Astrocyte (in vitro differentiated cells and primary cell): ENCODE results near the gene GOSR2. TPM values are rescaled to one million over a fixed set of nuclear protein-coding genes. Genes with fewer than 3 reads are reported as not detected.

ENCODE experiments used
- DNase-seq: peaks from one replicate; pipeline ENCODE4 v3.0.0-alpha.2; 2010; ENCODE audit warnings: low read depth
- FAIRE-seq: peaks from 2 replicates; lab custom pipeline; 2011; peaks lifted over from hg19 to GRCh38; lab: Jason Lieb, UNC
- H2AFZ ChIP-seq: 2 replicates; pipeline ENCODE4 v1.6.0; 2012; ENCODE audit warnings: low read depth, low read length, inconsistent platforms
- H3K27ac ChIP-seq: 2 replicates; pipeline ENCODE4 v1.5.1; 2011; ENCODE audit warnings: low read depth, low read length, inconsistent platforms
- H3K27me3 ChIP-seq: 2 replicates; pipeline ENCODE4 v1.6.0; 2011; ENCODE audit warnings: low read length, inconsistent platforms; ENCODE audit not compliant: insufficient read depth
- H3K36me3 ChIP-seq: 2 replicates; pipeline ENCODE4 v1.5.1; 2011; ENCODE audit warnings: low read length, inconsistent platforms; ENCODE audit not compliant: insufficient read depth
- H3K4me1 ChIP-seq: 2 replicates; pipeline ENCODE4 v1.5.1; 2011; ENCODE audit warnings: low read length, inconsistent platforms; ENCODE audit not compliant: insufficient read depth
- H3K4me2 ChIP-seq: 2 replicates; pipeline ENCODE4 v1.6.0; 2012; ENCODE audit warnings: low read length, inconsistent platforms
- H3K4me3 ChIP-seq: 2 replicates; pipeline ENCODE4 v1.5.1; 2011; ENCODE audit warnings: low read depth, mild to moderate bottlenecking, low read length, inconsistent platforms; ENCODE audit not compliant: insufficient read depth
- H3K79me2 ChIP-seq: 2 replicates; pipeline ENCODE4 v1.6.0; 2012; ENCODE audit warnings: mild to moderate bottlenecking, low read length, inconsistent platforms; ENCODE audit not compliant: insufficient read depth
- H3K9ac ChIP-seq: 2 replicates; pipeline ENCODE4 v1.6.0; 2012; ENCODE audit warnings: mild to moderate bottlenecking, low read length, inconsistent platforms
- H3K9me3 ChIP-seq: 2 replicates; pipeline ENCODE4 v1.5.1; 2012; ENCODE audit warnings: low read depth, mild to moderate bottlenecking, low read length, inconsistent platforms; ENCODE audit not compliant: insufficient read depth
- H4K20me1 ChIP-seq: 2 replicates; pipeline ENCODE4 v1.6.0; 2012; ENCODE audit warnings: low read length, inconsistent platforms; ENCODE audit not compliant: insufficient read depth
- H3K27ac Mint-ChIP-seq: one replicate; pipeline ENCODE4 v1.8.0; 2021; ENCODE audit warnings: mild to moderate bottlenecking, mixed read lengths; ENCODE audit not compliant: unreplicated experiment
- H3K27me3 Mint-ChIP-seq: one replicate; pipeline ENCODE4 v1.8.0; 2021; ENCODE audit warnings: low read depth, mixed read lengths; ENCODE audit not compliant: unreplicated experiment
- H3K36me3 Mint-ChIP-seq: one replicate; pipeline ENCODE4 v1.8.0; 2021; ENCODE audit warnings: low read depth, mixed read lengths; ENCODE audit not compliant: unreplicated experiment
- H3K4me1 Mint-ChIP-seq: one replicate; pipeline ENCODE4 v1.8.0; 2021; ENCODE audit warnings: low read depth, mixed read lengths; ENCODE audit not compliant: unreplicated experiment
- H3K4me3 Mint-ChIP-seq: one replicate; pipeline ENCODE4 v1.8.0; 2021; ENCODE audit warnings: mild to moderate bottlenecking, moderate library complexity, mixed read lengths; ENCODE audit not compliant: unreplicated experiment
- H3K9me3 Mint-ChIP-seq: one replicate; pipeline ENCODE4 v1.8.0; 2021; ENCODE audit warnings: mild to moderate bottlenecking, mixed read lengths; ENCODE audit not compliant: unreplicated experiment
- CTCF ChIP-seq: IDR thresholded peaks from 2 replicates; pipeline ENCODE4 v1.5.1; 2011; ENCODE audit warnings: low read depth, mild to moderate bottlenecking, inconsistent platforms, low read length, moderate library complexity; ENCODE audit not compliant: insufficient read depth
- EZH2 ChIP-seq: IDR thresholded peaks from 2 replicates; pipeline ENCODE4 v1.6.1; 2012; ENCODE audit warnings: mild to moderate bottlenecking, low read length, inconsistent platforms; ENCODE audit not compliant: insufficient read depth
- total RNA-seq: library from RNA; stranded (reverse); gene quantifications from 2 replicates; pipeline ENCODE4 v1.2.1, GENCODE V29; 2021

GOSR2 gene
- total RNA-seq, 1 donor from 2014 or later: 67.0 TPM

GRCh38 chr17:46894476-46895151 lies 28.3 kb upstream of the GOSR2 start:
- FAIRE-seq: no peak

GRCh38 chr17:46895171-46895570 lies 27.8 kb upstream of the GOSR2 start:
- no peaks in the 10 kb centered on the region for H4K20me1 ChIP-seq
- no peak overlapping the region for H3K9ac ChIP-seq
- H3K27ac Mint-ChIP-seq: no peak overlapping the region
- no peaks in the 10 kb centered on the region for H3K4me1 ChIP-seq
- FAIRE-seq (no peak), DNase-seq (no peak)
- H3K4me1 Mint-ChIP-seq: no peaks in the 10 kb centered on the region
- no peaks in the 10 kb centered on the region for H3K9me3 ChIP-seq
- peaks cover 49% of the 10 kb centered on the region for H3K27me3 Mint-ChIP-seq
- H2AFZ ChIP-seq: no peak overlapping the region
- H3K79me2 ChIP-seq: no peaks in the 10 kb centered on the region
- TF ChIP-seq CTCF: no peak
- no peak for TF ChIP-seq EZH2
- no peaks in the 10 kb centered on the region for H3K36me3 Mint-ChIP-seq
- no peaks in the 10 kb centered on the region for H3K36me3 ChIP-seq
- H3K27ac ChIP-seq: no peak overlapping the region
- no peak overlapping the region for H3K4me2 ChIP-seq
- peaks cover 40% of the 10 kb centered on the region for H3K27me3 ChIP-seq
- H3K4me3 ChIP-seq: no peak overlapping the region
- no peak overlapping the region for H3K4me3 Mint-ChIP-seq
- H3K9me3 Mint-ChIP-seq: peaks cover 5% of the 10 kb centered on the region

More at GRCh38 chr17:46894476-46895151, 28.3 kb upstream of the GOSR2 start:
- TF ChIP-seq EZH2: no peak
- TF ChIP-seq CTCF: no peak
- H3K27ac ChIP-seq: no peak overlapping the region
- Mint-ChIP-seq H3K36me3 (no peaks in the 10 kb centered on the region), H3K9me3 (peaks cover 5% of the 10 kb centered on the region), H3K4me3 (no peak overlapping the region), H3K27ac (no peak overlapping the region), H3K27me3 (peaks cover 53% of the 10 kb centered on the region), H3K4me1 (peaks cover 5% of the 10 kb centered on the region)
- H3K27me3 ChIP-seq: peaks cover 46% of the 10 kb centered on the region
- H4K20me1 ChIP-seq: no peaks in the 10 kb centered on the region
- H3K4me3 ChIP-seq: no peak overlapping the region
- no peak for DNase-seq
- H3K9ac ChIP-seq: no peak overlapping the region
- H3K4me2 ChIP-seq: no peak overlapping the region
- H3K4me1 ChIP-seq: no peaks in the 10 kb centered on the region
- no peaks in the 10 kb centered on the region for H3K79me2 ChIP-seq
- no peaks in the 10 kb centered on the region for H3K9me3 ChIP-seq
- H3K36me3 ChIP-seq: no peaks in the 10 kb centered on the region
- no peak overlapping the region for H2AFZ ChIP-seq

- Histone ChIP-seq H3K36me3 (no peaks in the 10 kb centered on the region), H3K9me3 (no peaks in the 10 kb centered on the region), H3K79me2 (no peaks in the 10 kb centered on the region), H3K4me3 (no peak overlapping the region), H3K4me2 (no peak overlapping the region), H3K27ac (no peak overlapping the region), H2AFZ (no peak overlapping the region), H4K20me1 (no peaks in the 10 kb centered on the region), H3K27me3 (peaks cover 26% of the 10 kb centered on the region), H3K9ac (no peak overlapping the region), H3K4me1 (no peaks in the 10 kb centered on the region)
- H3K27ac Mint-ChIP-seq: no peak overlapping the region
- FAIRE-seq: no peak
- no peaks in the 10 kb centered on the region for H3K36me3 Mint-ChIP-seq
- H3K4me3 Mint-ChIP-seq: no peak overlapping the region
- H3K4me1 Mint-ChIP-seq: no peaks in the 10 kb centered on the region
- peaks cover 41% of the 10 kb centered on the region for H3K27me3 Mint-ChIP-seq
- H3K9me3 Mint-ChIP-seq: peaks cover 5% of the 10 kb centered on the region
- DNase-seq: no peak
- no peak for TF ChIP-seq EZH2
These were observed 26.0 kb upstream of the GOSR2 start for GRCh38 chr17:46896991-46897390.
